ENCODE results near the gene NHLH1.

GRCh38 chr1:160366731-160367515 is at the start of gene NHLH1:
- no peak for TF ChIP-seq POLR2AphosphoS5 (IDR thresholded peaks at IDR 0.05; ENCODE audit: borderline replicate concordance, low read depth, low read length)
- no peak for TF ChIP-seq EZH2 (IDR thresholded peaks at IDR 0.05)
- TF ChIP-seq FOXP2 (optimal IDR thresholded peaks at IDR 0.05; ENCODE audit: control extremely low read depth, extremely low read length, insufficient read depth), result no peak
